K562 (cell line): ENCODE results near the gene AP1G2. TPM values are rescaled to one million over a fixed set of nuclear protein-coding genes. Genes with fewer than 3 reads are reported as not detected.

Source experiments
- ARID1B ChIP-seq: fragments of 450-650 bp; IDR thresholded peaks from 2 replicates; pipeline ENCODE4 v1.6.1; 2016; ENCODE audit warnings: antibody characterized with exemption, mild to moderate bottlenecking, inconsistent platforms
- CEBPG ChIP-seq, 3 experiments: fragments of 200-800 bp in 1 of 3; sonication (Bioruptor generic) in 1 of 3; sonication (generic) in 1 of 3; formaldehyde crosslinking in 1 of 3; IDR thresholded peaks in 2 of 3; conservative IDR thresholded peaks in 1 of 3; 2 replicates each; pipeline versions ENCODE4 v1.6.1 to v1.8.0; 2016 to 2022; ENCODE audit warnings: missing compliant biosample characterization in 2 of 3, missing genetic modification characterization in 2 of 3, mild to moderate bottlenecking in 1 of 3, missing genetic modification reagents in 1 of 3
- CTCF ChIP-seq, 3 experiments: IDR thresholded peaks in 2 of 3; conservative IDR thresholded peaks in 1 of 3; 2 replicates each; pipeline ENCODE4 v1.5.1; 2011 to 2012; ENCODE audit warnings: low read length in 3 of 3, mild to moderate bottlenecking in 3 of 3, control low read depth in 2 of 3, improper control_type of control experiment in 1 of 3, inconsistent platforms in 1 of 3, low read depth in 1 of 3, mixed read lengths in 1 of 3, moderate library complexity in 1 of 3; ENCODE audit not compliant: insufficient read depth in 2 of 3
- MBD2 ChIP-seq: sonication (generic); IDR thresholded peaks from 2 replicates; pipeline ENCODE4 v1.6.1; 2016; ENCODE audit warnings: low read depth, borderline replicate concordance
- NRF1 ChIP-seq, 2 experiments: fragments of 450-650 bp; IDR thresholded peaks in 1 of 2; conservative IDR thresholded peaks in 1 of 2; 2 replicates each; pipeline ENCODE4 v1.6.1; 2014; ENCODE audit warnings: mild to moderate bottlenecking in 2 of 2
- NUFIP1 ChIP-seq: fragments of 450-650 bp; IDR thresholded peaks from 2 replicates; pipeline ENCODE4 v1.6.1; 2018; ENCODE audit not compliant: partially characterized antibody
- OTX1 ChIP-seq: fragments of 450-650 bp; formaldehyde crosslinking; IDR thresholded peaks from 2 replicates; pipeline ENCODE4 v1.4.0; 2022; ENCODE audit warnings: mild to moderate bottlenecking
- RBM22 ChIP-seq: fragments of 200-400 bp; formaldehyde crosslinking; IDR thresholded peaks from 2 replicates; pipeline ENCODE4 v1.6.1; 2018; ENCODE audit warnings: low read length, low read depth; ENCODE audit not compliant: poor library complexity, severe bottlenecking
- ZKSCAN1 ChIP-seq: fragments of 150-350 bp; IDR thresholded peaks from 2 replicates; pipeline ENCODE4 v1.6.1; 2016; ENCODE audit warnings: low read depth, low read length
- ZNF766 ChIP-seq: fragments of 200-800 bp; sonication (Bioruptor generic); conservative IDR thresholded peaks from 2 replicates; pipeline ENCODE4 v1.6.1; 2016; ENCODE audit warnings: missing genetic modification characterization, missing compliant biosample characterization
- polyA plus RNA-seq, 8 experiments: library from polyadenylated mRNA; depleted of rRNA in 4 of 8; stranded (reverse) in 5 of 8; unstranded in 3 of 8; fragments of >200 nt; fragmentation: Nextera tagmentation in 2 of 8; fragmentation: Illumina TruSeq in 1 of 8; extraction: Ambion mirVana in 2 of 8; extraction: Trizol in 1 of 8; gene quantifications; 2 replicates each; pipeline versions ENCODE4 v1.2.1 to v1.2.3, GENCODE V29; 2011 to 2014; ENCODE audit warnings: inconsistent platforms in 1 of 8, missing spikeins in 1 of 8
- total RNA-seq, 7 experiments: library from RNA; depleted of rRNA in 6 of 7; stranded (reverse); fragments of >200 nt in 6 of 7; fragmentation: Illumina TruSeq in 2 of 7; extraction: Trizol in 2 of 7; gene quantifications; 2 replicates each; pipeline versions ENCODE4 v1.2.1 to v1.2.3, GENCODE V29; 2011 to 2021; ENCODE audit warnings: low replicate concordance in 1 of 7
- TF ChIP-seq, protein P1 (sequence below): fragments of 450-650 bp; formaldehyde crosslinking; IDR thresholded peaks from 2 replicates; pipeline ENCODE4 v1.4.0; 2022; ENCODE audit warnings: missing genetic modification characterization
- TF ChIP-seq, protein P2 (sequence below): sonication (generic); formaldehyde crosslinking; IDR thresholded peaks from 2 replicates; pipeline ENCODE4 v1.8.1; 2023; ENCODE audit warnings: mild to moderate bottlenecking, missing genetic modification reagents

AP1G2 gene
- total and polyA plus RNA-seq, 9 of the 15 experiments (the other 6 are each of a cell fraction or from before 2014, with no cell fraction given): 19.1 to 83.5 (median 33.3) TPM

- TF ChIP-seq, protein P1, sequence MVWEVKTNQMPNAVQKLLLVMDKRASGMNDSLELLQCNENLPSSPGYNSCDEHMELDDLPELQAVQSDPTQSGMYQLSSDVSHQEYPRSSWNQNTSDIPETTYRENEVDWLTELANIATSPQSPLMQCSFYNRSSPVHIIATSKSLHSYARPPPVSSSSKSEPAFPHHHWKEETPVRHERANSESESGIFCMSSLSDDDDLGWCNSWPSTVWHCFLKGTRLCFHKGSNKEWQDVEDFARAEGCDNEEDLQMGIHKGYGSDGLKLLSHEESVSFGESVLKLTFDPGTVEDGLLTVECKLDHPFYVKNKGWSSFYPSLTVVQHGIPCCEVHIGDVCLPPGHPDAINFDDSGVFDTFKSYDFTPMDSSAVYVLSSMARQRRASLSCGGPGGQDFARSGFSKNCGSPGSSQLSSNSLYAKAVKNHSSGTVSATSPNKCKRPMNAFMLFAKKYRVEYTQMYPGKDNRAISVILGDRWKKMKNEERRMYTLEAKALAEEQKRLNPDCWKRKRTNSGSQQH (CRISPR knock-in tag): no peak
- TF ChIP-seq ZNF766 (CRISPR knock-in tag) (no peak), NRF1 (conservative IDR thresholded peaks at IDR 0.05 in 1 of 2, IDR thresholded peaks at IDR 0.05 in 1 of 2) (0 out of 4 replicates have a peak, but pooled peaks of 1 of the 2 experiments have one; percentile 26), CEBPG (CRISPR knock-in tag; IDR thresholded peaks at IDR 0.05) (no peak), CEBPG (tag; conservative IDR thresholded peaks at IDR 0.05 in 1 of 2, IDR thresholded peaks at IDR 0.05 in 1 of 2) (no peak), RBM22 (no peak), NUFIP1 (no peak), MBD2 (no peak), CTCF (IDR thresholded peaks at IDR 0.05 in 2 of 3, conservative IDR thresholded peaks at IDR 0.05 in 1 of 3; ENCODE audit: insufficient read depth in 2 of 3, low read depth in 1 of 3, low read length in 3 of 3) (peak; percentile 91 to 97 (median 93)), ZKSCAN1 (no peak), OTX1 (no peak), ARID1B (peak; percentile 15; the same call in 1 of the 2 replicates)
- TF ChIP-seq, protein P2, sequence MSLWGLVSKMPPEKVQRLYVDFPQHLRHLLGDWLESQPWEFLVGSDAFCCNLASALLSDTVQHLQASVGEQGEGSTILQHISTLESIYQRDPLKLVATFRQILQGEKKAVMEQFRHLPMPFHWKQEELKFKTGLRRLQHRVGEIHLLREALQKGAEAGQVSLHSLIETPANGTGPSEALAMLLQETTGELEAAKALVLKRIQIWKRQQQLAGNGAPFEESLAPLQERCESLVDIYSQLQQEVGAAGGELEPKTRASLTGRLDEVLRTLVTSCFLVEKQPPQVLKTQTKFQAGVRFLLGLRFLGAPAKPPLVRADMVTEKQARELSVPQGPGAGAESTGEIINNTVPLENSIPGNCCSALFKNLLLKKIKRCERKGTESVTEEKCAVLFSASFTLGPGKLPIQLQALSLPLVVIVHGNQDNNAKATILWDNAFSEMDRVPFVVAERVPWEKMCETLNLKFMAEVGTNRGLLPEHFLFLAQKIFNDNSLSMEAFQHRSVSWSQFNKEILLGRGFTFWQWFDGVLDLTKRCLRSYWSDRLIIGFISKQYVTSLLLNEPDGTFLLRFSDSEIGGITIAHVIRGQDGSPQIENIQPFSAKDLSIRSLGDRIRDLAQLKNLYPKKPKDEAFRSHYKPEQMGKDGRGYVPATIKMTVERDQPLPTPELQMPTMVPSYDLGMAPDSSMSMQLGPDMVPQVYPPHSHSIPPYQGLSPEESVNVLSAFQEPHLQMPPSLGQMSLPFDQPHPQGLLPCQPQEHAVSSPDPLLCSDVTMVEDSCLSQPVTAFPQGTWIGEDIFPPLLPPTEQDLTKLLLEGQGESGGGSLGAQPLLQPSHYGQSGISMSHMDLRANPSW (CRISPR knock-in tag): no peak
Measured at GRCh38 chr14:23588884-23589598, 21.4 kb upstream of the AP1G2 start (continued).
